SH-SY5Y (cell line): ENCODE results near the gene CCDC97.

ENCODE experiments used
- GATA2 ChIP-seq: IDR thresholded peaks from 2 replicates; pipeline ENCODE4 v1.6.1; 2011; ENCODE audit warnings: mild to moderate bottlenecking, low read depth, low read length
- GATA3 ChIP-seq: IDR thresholded peaks from 2 replicates; pipeline ENCODE4 v1.6.1; 2011; ENCODE audit warnings: low read depth, mild to moderate bottlenecking, low read length, moderate library complexity

- TF ChIP-seq GATA2 (no peak), GATA3 (no peak)
These were observed 34.2 kb downstream of the CCDC97 start for GRCh38 chr19:41344162-41344561.
